ENCODE data around the gene SPHK1. TPM values are rescaled to one million over a fixed set of nuclear protein-coding genes. Genes with fewer than 3 reads are reported as not detected.
A peak's percentile ranks its signal among the peaks of the same experiment; 100 is the strongest.

The SPHK1 gene
- total and polyA plus RNA-seq, 3 donors from 2014 or later: 8.0 to 17.7 (median 14.7) TPM

DNA sequence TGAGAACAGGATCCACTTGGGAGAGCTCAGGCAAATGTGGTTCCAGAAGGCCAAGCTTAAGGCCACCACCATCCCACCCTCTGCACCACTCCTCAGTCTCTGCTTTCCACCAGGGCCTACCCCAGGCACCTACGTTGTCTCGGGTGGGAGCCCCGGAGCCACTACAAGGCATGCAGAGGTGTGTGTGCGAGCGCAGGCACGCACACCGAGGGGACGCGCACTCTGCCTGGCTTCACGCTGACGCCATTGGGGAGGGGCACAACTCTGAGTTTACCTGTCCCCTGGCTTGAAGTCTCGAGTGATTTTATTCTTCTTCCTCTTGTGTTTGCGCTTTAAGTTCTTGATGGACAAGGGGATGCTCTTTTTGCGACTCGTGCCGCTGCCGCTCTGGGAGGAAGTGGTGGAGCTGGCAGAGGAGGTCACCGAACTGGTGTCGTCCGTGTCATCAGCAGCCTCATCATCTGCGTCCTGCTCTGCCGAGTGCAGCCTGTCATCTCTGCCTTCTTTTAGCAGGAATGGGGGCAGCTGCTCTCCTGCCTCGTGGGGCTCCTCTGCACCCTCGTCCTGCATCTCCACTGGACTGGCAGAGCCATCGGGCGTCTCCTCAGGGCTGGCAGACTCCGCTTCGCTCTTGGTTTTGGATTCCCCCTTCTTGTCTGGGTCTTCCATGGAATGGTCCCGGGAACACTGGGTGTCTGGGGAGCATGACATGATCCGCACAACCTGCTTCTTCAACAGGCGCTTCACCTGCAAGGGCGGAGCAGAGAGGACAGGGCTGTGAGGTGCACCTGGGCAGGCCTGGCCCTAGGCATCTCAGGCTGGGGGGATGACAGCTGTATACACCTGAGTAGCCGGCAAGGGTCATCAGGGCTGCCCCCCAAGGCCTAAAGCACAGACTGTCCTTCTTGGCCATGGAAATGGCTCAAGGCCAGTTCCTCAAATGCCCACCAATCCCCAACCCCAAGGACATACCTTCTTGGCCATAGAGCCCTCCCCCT, 15.1 kb downstream of the SPHK1 start:
- H3K4me1 ChIP-seq: peaks cover 3% of the 10 kb centered on the region
- no peak overlapping the region for H3K4me3 ChIP-seq
- no peaks in the 10 kb centered on the region for H3K36me3 ChIP-seq (ENCODE audit: low read depth, missing control alignments)
- H3K9me3 ChIP-seq: no peaks in the 10 kb centered on the region
- H3K27me3 ChIP-seq: no peaks in the 10 kb centered on the region
- TF ChIP-seq, protein P1, sequence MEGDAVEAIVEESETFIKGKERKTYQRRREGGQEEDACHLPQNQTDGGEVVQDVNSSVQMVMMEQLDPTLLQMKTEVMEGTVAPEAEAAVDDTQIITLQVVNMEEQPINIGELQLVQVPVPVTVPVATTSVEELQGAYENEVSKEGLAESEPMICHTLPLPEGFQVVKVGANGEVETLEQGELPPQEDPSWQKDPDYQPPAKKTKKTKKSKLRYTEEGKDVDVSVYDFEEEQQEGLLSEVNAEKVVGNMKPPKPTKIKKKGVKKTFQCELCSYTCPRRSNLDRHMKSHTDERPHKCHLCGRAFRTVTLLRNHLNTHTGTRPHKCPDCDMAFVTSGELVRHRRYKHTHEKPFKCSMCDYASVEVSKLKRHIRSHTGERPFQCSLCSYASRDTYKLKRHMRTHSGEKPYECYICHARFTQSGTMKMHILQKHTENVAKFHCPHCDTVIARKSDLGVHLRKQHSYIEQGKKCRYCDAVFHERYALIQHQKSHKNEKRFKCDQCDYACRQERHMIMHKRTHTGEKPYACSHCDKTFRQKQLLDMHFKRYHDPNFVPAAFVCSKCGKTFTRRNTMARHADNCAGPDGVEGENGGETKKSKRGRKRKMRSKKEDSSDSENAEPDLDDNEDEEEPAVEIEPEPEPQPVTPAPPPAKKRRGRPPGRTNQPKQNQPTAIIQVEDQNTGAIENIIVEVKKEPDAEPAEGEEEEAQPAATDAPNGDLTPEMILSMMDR (IDR thresholded peaks at IDR 0.05): no peak
- TF ChIP-seq POLR2A (IDR thresholded peaks at IDR 0.05): no peak
- no peak overlapping the region for H3K27ac ChIP-seq
- intact Hi-C loops (cut with DNase I; ENCODE audit: low total_unique reads): loop anchor here (5.0 kb wide), 1 partner anchor 97 kb away; no protein-coding TSS in a partner anchor
- no peak for DNase-seq
- WGBS, 2 donors: 90 to 94% methylated on average over 25 to 33 of the region's 33 CpGs

DNA sequence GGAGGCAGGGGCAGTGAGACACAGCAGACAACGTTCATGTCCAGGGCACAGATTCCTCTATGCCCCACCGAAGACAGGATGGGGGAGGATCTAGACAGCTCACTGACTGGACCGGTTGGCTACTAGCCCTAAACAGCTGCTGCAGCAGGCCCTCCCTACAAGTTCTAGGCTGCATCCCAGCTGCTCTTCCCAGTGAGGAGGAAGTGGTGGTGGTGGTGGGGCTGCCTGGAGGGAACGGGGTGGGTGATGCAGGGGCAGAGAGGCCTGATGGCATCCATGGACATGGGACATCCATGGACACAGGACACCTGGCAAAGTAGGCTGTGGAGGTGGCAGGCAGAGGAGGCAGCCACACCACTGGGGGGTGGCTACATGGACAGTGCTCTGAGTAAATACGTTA, 18.3 kb downstream of the SPHK1 start:
- no peaks in the 10 kb centered on the region for H3K27me3 ChIP-seq
- WGBS, 2 donors: 70 to 78% methylated on average over 5 of the region's 5 CpGs
- no peaks in the 10 kb centered on the region for H3K36me3 ChIP-seq (ENCODE audit: low read depth, missing control alignments)
- peaks cover 22% of the 10 kb centered on the region for H3K4me1 ChIP-seq
- TF ChIP-seq POLR2A (IDR thresholded peaks at IDR 0.05): no peak
- no peak overlapping the region for H3K27ac ChIP-seq
- H3K9me3 ChIP-seq: no peaks in the 10 kb centered on the region
- no peak for DNase-seq
- intact Hi-C loops (cut with DNase I; ENCODE audit: low total_unique reads): no loop called here
- no peak overlapping the region for H3K4me3 ChIP-seq

DNA sequence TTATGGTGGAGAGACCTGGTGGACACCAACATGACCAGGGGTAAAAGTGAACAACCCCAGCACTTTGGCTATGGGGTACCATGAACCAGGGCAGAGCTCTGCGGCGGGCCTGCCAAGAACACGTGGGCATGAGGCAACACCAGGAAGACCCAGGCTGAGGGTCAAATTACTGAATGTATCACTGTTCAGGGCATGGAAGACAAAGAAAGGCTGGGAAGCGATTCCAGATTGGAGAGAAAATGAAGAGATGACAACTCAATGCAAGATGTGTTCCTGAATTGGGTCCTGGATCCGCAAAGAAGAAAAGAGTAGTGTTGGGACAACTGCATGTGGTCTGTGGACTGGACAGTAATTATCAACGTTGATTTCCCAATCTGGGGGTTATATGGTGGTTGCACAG, 19.8 kb downstream of the SPHK1 start:
- TF ChIP-seq POLR2A (IDR thresholded peaks at IDR 0.05): no peak
- TF ChIP-seq, protein P1 (IDR thresholded peaks at IDR 0.05): no peak
- H3K4me1 ChIP-seq: peaks cover 21% of the 10 kb centered on the region
- no peaks in the 10 kb centered on the region for H3K27me3 ChIP-seq
- 81 to 92% methylated on average over 6 of the region's 6 CpGs for WGBS, 2 donors
- no peak for DNase-seq
- H3K36me3 ChIP-seq (ENCODE audit: low read depth, missing control alignments): no peaks in the 10 kb centered on the region
- peak overlapping the region in 1 of 2 donors; percentile 50 for H3K27ac ChIP-seq
- no peaks in the 10 kb centered on the region for H3K9me3 ChIP-seq
- intact Hi-C loops (cut with DNase I; ENCODE audit: low total_unique reads): no loop called here
- H3K4me3 ChIP-seq: no peak overlapping the region

DNA sequence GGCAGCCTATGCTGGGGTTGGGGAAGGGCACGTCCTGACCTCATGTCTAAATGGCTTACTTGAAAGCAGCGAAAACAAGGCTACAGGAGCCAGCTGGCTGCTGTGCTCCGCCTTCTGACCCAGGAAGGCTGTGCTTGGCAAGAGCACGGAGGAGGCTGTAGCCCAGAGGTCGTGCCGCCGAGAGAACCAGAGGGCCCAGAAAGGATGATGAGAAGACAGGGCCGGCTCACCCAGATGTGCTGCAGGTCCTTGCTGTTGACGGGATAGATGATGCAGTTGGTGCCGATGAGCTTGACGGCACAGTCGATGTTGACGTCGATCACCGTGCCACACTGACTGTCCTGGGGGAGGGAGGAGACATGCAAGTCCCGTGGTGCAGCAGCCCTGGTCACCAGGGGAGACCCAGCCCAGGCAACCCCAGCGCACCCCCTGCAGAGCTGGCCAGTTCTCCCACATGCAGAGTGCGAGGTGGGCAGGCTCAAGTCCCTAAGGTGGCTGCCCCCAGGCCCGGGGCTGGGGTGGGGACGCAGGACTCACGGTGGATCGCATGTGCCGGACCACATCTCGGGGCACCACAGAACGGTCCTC, 20.7 kb downstream of the SPHK1 start:
- WGBS, 2 donors: 56 to 58% methylated on average over 23 to 25 of the region's 25 CpGs
- Histone ChIP-seq H3K4me3 (no peak overlapping the region), H3K9me3 (no peaks in the 10 kb centered on the region), H3K27ac (no peak overlapping the region), H3K36me3 (ENCODE audit: low read depth, missing control alignments) (no peaks in the 10 kb centered on the region), H3K4me1 (peaks cover 21% of the 10 kb centered on the region), H3K27me3 (no peaks in the 10 kb centered on the region)
- intact Hi-C loops (cut with DNase I; ENCODE audit: low total_unique reads): no loop called here
- TF ChIP-seq POLR2A (IDR thresholded peaks at IDR 0.05): no peak
- TF ChIP-seq, protein P1 (IDR thresholded peaks at IDR 0.05): no peak
- DNase-seq: peak; percentile 67

DNA sequence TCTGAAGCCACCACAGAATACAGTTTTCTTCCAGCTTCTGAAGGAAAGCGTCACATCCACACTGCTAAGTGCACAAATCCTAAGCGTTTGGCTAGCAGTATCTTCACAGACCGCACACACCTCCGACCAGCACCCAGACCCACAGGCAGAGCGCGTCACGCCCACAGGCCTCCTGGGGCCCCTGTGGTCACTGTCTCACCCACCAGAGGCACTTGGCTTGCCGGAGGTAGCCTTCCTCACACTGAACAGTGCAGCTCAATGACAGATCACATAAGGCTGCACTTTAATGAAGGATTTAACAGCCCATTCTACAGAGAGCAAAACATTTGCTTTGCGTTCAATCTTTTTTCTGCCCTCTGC, 21.2 kb downstream of the SPHK1 start:
- Histone ChIP-seq H3K9me3 (no peaks in the 10 kb centered on the region), H3K4me3 (no peak overlapping the region), H3K27me3 (no peaks in the 10 kb centered on the region), H3K27ac (peak overlapping the region in 1 of 2 donors; percentile 36), H3K36me3 (ENCODE audit: low read depth, missing control alignments) (no peaks in the 10 kb centered on the region), H3K4me1 (peaks cover 21% of the 10 kb centered on the region)
- TF ChIP-seq POLR2A (IDR thresholded peaks at IDR 0.05): no peak
- TF ChIP-seq, protein P1 (IDR thresholded peaks at IDR 0.05): no peak
- WGBS, 2 donors: 71 to 81% methylated on average over 9 of the region's 9 CpGs
- no peak for DNase-seq
- intact Hi-C loops (cut with DNase I; ENCODE audit: low total_unique reads): no loop called here
